GM21529 (cell line): Measurements from ENCODE around the gene GATAD2A.
"Not testable (repeated sequence)": the region's sequence is repeated elsewhere in the genome, so short reads cannot be mapped to it uniquely, and the experiment has no call there.

ENCODE experiments used
- ATAC-seq: cut with Tn5 transposase; IDR thresholded peaks from one replicate; pipeline ENCODE4 v1.9.1; 2021; ENCODE audit not compliant: unreplicated experiment

The GATAD2A gene

GRCh38 chr19:19446655-19447437, 41.4 kb downstream of the GATAD2A start:
- no peak for ATAC-seq

DNA sequence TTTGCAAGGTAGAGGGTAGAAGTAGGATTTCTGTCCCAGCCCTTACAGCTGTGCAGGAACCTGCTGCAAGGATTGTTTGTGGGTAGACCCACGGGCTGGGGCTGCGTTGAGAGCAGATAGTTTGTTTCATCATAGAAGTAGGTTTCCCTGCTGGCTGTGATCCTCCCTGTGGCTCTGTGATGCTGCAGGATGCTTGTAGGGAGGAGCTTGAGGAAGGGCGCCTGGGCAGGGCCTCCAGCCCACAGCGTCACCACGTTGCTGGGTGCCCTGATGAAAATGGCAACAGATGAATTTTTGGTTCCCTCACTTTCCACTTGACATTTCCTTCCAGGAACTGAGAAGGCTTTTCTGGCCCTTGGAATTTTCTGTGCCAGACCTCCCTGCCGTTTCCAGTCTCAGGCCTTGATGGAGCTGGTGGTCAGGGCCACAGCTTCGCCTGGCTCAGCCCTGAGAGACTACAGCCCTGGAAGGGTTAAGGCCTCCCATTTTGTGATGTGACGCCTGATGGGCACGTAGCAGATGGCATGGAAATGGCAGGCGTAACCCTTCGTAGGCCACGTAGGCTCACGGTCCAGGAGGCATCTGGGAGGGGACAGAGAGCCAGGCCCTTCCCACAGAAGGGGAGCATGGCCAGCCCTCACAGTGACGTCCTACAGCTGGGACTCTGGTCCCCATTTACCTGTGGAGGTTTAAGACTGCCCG, 42.2 kb downstream of the GATAD2A start:
- no peak for ATAC-seq

- ATAC-seq: no peak
These were observed 42.7 kb downstream of the GATAD2A start for GRCh38 chr19:19448238-19448544.

DNA sequence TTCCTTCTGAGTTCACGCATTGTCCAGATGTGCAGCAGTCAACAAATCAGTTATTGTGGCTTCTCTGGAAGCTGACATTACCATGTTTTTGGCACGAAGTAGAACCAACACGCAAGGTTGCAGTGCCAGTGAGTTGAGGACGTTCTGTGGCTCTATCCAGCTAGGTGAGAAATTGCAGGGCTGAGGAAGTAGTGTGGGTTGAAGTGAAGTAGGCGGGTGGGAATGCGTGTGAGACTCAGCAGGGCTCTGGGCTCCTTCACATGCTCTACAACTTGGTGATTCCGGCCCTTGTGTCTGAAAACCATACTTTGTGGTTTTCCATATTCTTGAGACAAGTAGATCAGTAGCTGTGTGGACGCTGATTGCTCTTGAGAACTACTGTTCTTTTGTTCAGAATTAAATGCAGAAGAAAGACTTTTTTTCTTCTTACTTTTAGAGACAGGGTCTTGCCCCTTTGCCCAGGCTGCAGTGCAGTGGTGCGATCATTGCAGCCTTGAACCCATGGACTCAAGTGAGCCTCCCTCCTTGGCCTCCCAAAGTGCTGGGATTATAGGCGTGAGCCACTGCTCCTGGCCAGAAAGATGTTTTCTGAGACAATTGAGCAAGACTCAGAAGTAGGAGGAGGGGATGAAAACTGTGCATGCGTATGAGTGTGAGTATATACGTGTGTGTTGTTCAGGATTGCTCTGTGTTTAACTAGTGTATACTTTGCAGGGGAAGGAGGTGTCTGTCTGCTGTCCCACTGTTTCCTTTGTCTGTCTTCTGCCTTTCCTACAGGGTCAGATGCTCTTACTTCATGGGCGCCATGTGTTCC, 46.2 kb downstream of the GATAD2A start:
- no peak for ATAC-seq

GRCh38 chr19:19452243-19453124, 47.0 kb downstream of the GATAD2A start:
- no peak for ATAC-seq

- ATAC-seq: no peak
These were observed 47.6 kb downstream of the GATAD2A start for GRCh38 chr19:19453125-19453454.

- ATAC-seq: not testable (repeated sequence)
These were observed 49.9 kb downstream of the GATAD2A start for GRCh38 chr19:19455166-19455919.

- no peak for ATAC-seq
These were observed 52.2 kb downstream of the GATAD2A start for GRCh38 chr19:19457671-19458070.

DNA sequence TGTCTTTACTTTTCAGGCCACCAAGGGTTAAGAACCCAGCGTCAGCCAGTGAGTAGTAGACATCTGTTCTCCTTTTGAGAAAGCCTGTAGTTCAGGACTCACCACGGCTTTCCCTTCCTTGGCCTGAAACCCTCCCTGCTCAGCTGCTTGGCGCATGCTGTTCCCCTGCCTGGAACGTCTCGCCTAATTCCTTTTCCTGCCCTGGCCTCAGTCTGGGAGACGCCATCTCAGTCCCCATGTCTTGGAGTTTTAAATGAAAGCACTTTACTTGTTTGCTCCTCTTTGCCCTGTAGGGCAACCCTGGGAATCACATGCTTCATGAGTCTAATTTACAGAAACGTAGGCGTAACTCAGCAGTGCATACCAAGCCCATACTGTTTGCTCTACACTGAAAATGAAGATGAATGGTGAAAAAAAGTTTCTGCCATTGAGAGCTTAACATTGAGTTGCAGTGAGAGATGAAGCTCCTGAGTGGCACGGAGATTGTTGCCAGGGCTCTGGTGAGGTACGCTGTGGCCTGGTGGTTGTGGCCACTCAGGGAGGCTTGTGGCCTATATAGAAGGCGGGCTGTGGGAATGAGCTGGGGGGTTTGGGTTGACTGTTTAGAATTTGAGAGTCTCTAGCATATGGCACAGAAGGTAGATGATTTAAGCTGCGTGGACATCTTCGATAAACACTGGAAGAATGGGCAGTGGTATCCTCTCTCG, 52.8 kb downstream of the GATAD2A start:
- ATAC-seq: no peak

DNA sequence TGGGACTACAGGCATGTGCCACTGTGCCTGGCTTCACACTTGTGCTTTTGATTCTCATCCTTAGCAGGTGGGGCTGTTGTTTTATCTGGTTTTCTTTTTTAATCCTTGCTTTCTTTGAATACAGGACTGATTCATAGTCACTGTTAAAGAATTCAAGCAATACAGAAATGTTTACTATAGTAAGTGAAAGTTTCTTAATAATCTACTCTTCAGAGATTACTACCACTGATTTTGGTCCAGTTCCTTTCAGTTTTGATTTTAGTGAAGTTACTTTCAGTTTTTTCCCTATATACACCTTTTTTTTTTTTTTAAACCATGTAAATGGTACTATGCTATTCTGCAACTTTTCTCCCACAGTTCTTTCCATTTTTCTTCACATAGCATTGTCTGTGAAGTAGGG, 53.6 kb downstream of the GATAD2A start:
- peak; percentile 19 for ATAC-seq

GRCh38 chr19:19459707-19460251, 54.3 kb downstream of the GATAD2A start:
- peak; percentile 40 for ATAC-seq

DNA sequence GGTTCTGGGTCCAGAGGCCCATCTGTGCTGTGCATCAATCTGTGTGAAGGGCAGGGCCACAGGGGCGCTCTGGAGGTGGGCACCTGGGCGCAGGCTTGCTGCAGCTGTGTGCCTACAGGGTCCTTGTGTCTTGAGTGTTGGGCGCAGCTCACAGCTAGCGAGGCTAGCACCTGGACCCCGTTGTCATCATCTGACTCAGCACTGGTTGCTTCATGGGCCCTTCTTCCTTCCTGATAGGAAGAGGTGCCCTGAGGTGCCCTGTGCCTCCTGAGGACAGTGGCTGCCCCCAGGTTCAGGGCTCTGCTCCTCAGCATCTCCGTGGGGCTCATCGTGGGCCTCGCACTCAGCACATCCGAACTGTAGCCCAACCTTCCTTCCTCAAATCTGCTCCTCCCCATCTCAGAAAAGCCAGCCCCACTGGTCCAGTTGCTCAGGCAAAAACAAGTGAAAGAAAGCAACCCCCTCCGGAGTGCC, 54.8 kb downstream of the GATAD2A start:
- no peak for ATAC-seq

- ATAC-seq: no peak
These were observed 55.3 kb downstream of the GATAD2A start for GRCh38 chr19:19460761-19461265.

GRCh38 chr19:19461306-19461670, 55.8 kb downstream of the GATAD2A start:
- ATAC-seq: no peak

DNA sequence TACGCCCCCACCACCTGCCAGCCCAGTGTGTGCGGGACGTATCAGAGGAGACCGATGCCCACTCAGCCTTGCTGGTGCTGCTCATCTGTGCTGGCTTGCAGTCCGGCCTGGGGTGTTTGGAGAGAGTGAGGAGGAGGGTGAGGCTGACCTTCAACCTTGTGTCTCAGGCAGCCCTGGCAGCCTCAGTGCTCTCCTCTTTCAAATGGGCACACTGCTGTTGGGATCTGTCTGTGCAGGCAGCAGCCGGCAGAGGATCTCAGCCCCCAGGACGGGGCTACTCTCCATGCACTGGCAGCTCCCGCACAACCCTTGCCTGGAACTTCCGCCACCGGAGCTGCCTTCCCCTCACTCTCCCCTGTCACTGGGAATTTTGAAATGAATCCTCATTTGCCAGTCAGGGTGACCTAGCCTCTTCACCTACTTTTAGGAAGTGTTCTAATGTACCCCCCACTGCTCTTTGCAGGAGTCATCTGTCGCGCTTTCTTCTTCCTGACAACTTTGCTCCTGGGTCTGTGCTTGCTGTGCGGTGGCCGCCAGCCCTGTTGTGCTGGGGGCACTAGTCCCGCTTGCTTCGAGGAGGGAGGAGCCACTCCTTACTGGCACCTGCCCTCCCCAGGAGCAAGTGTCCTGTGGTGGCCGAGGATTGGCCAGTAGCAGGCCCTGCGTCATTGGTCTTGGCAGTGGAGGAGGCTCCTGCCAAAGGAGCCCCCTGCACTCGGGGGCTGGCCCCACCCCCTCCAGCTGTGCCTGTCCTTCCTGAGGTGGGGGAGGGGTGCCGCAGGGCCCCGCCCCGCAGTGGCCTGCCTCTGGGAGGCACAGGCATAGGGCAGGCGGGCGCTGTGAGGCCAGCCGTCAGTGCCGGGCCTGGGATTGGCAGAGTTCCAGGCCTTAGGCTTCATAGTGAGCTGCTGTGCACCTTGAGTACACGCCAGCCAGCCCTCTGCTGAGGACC, 56.5 kb downstream of the GATAD2A start:
- ATAC-seq: no peak

DNA sequence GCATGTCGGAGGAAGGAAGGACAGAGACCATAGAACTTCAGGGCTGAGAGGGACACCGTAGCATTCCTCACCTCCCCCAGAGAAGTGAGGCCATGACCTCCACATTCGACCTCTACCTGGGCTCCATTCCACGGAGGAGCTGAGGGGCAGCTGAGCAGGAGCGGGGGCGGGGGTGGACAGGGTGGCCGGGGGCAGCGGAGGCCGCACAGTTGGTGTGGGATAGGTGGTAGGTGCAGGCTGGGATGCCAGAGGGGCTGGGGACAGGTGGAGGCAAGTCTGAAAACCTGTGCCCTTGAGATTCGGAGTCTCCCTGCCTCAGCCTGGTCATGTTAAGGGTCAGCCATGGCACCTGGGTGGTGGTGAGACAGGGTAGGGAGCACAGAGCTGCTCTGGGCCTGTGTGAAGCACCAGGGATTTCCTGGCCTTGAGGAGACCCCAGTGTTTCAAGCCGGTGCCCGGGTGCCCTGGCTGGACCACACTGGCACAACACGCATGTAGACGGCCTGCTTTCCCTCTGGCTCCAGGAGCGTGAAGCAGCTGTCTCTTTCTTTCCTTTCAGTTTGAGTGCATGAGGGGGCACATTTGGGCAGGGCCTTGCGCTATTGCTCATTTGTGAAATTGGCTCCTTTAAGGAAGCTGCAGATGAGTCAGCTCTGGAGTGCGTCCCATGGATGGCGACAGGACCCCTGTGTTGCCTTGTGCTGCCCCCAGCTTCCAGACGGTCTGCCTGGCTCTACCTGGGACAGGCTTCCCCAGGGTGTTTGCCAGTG, 58.1 kb downstream of the GATAD2A start:
- ATAC-seq: no peak
